Stimulated activated naive B cell treated with anti-CD40 and anti-IgM and Interleukin-4, amounts not matched to agents 10 μg/mL and 1 μg/mL and 100 μg/mL, for 72 hours (primary cell): Measurements from ENCODE around the gene EPRS1.
A peak's percentile ranks its signal among the peaks of the same experiment; 100 is the strongest.
"Not testable (repeated sequence)": the region's sequence is repeated elsewhere in the genome, so short reads cannot be mapped to it uniquely, and the experiment has no call there.

ENCODE experiments used
- ATAC-seq, 2 donors: fragments of 150-1000 bp; cut with Tn5 transposase; replicated peaks; 2 replicates each; pipeline ENCODE4 v1.10.0; 2021; ENCODE audit warnings: moderate library complexity in 1 of 2
- DNase-seq: peaks from one replicate; pipeline ENCODE4 v3.0.0; 2021
- H3K27ac Mint-ChIP-seq: one replicate; pipeline ENCODE4 v1.8.0; 2022; ENCODE audit warnings: mild to moderate bottlenecking, mixed read lengths
- H3K27me3 Mint-ChIP-seq, 2 donors: one replicate each; pipeline ENCODE4 v1.8.0; 2022; ENCODE audit warnings: mixed read lengths in 2 of 2
- H3K36me3 Mint-ChIP-seq, 2 donors: one replicate each; pipeline ENCODE4 v1.8.0; 2022; ENCODE audit warnings: mixed read lengths in 2 of 2, mild to moderate bottlenecking in 1 of 2
- H3K4me1 Mint-ChIP-seq, 2 donors: one replicate each; pipeline ENCODE4 v1.8.0; 2022; ENCODE audit warnings: mixed read lengths in 2 of 2, mild to moderate bottlenecking in 1 of 2
- H3K4me3 Mint-ChIP-seq, 2 donors: one replicate each; pipeline ENCODE4 v1.8.0; 2022; ENCODE audit warnings: mild to moderate bottlenecking in 2 of 2, mixed read lengths in 2 of 2, moderate library complexity in 1 of 2
- H3K9me3 Mint-ChIP-seq, 2 donors: one replicate each; pipeline ENCODE4 v1.8.0; 2022; ENCODE audit warnings: mixed read lengths in 2 of 2, mild to moderate bottlenecking in 1 of 2

Gene EPRS1

DNA sequence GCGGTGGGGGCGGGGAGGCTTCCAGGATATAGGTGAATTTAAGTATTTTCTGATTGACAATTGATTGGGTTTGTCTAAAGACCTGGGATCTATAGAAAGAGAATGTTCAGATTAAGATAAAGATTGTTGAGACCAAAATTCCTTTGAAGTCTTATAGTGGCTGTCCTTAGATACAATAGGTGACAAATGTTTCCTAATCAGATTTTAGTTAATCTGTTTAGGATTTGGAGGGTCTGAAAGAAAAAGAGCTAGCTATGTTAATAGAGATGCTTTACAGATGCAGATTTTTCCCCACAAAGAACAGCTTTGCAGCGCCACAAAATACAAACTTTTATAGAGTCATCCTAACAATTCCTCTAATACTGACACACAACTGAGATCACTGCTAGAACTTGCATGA is 14.6 kb upstream of the EPRS1 start:
- no peak for ATAC-seq
- Mint-ChIP-seq H3K27me3 (no peaks in the 10 kb centered on the region), H3K36me3 (peaks cover 18 to 37% of the 10 kb centered on the region in 2 donors)

DNA sequence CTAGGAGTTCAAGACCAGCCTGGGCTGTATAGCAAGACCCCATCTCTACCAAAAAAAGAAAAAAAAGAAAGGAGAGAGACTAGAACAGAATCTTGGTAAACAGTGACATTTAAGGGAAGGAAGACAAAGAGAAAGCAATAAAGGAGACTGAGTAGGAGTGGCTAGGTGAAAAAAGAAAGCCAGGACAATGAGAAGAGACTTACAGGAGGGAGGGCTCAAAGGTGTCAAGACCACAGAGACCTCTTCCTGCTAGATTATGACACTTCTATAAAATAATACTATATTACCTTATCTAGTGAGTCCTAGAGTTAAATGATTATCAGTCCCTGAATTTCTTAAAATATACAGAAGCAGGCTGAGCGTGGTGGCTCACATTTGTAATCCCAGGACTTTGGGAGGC is 10.1 kb upstream of the EPRS1 start:
- no peak overlapping the region for H3K4me3 Mint-ChIP-seq
- DNase-seq, result no peak
- H3K9me3 Mint-ChIP-seq, result no peaks in the 10 kb centered on the region
- H3K36me3 Mint-ChIP-seq, result peaks cover 9 to 23% of the 10 kb centered on the region in 2 donors
- ATAC-seq, result no peak
- no peak overlapping the region for H3K27ac Mint-ChIP-seq
- H3K27me3 Mint-ChIP-seq, result no peaks in the 10 kb centered on the region
- no peaks in the 10 kb centered on the region for H3K4me1 Mint-ChIP-seq

More for the DNA sequence above, 14.6 kb upstream of the EPRS1 start:
- DNase-seq, result no peak
- H3K27ac Mint-ChIP-seq, result no peak overlapping the region
- no peaks in the 10 kb centered on the region for H3K4me1 Mint-ChIP-seq
- H3K9me3 Mint-ChIP-seq, result no peaks in the 10 kb centered on the region
- no peak overlapping the region for H3K4me3 Mint-ChIP-seq

DNA sequence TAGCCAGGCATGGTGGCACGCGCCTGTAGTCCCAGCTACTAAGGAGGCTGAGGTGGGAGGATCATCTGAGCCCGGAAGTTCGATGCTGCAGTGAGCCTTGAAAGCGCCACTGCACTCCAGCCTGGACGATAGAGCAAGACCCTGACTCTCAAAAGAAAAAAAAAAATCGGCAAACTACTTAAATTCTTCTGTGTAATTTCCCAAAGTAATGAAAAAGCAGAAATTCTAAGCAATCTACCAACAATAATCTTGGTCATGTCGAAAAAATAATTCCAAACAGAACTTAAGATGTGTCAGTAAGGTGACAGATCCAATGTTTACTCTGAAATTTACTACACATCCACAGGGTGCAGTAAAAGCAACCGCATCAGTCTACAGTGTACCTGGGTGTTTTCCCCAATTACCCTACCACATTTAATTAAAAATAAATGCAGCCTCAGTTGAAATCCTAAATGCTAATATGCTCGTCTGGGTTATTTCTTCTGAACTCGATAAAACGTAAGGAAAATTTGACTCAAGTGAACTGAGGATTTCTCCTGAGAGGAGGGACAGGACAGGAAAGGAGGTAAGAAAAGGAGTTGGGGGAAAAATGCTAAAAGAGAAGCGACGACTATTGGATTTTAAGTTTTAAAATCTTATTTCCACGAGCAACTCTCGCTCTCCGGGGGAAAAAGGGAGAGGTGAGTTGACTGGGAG is 801 bp downstream of the EPRS1 start:
- peak overlapping the region; percentile 94 for H3K27ac Mint-ChIP-seq
- H3K4me1 Mint-ChIP-seq, result peaks cover 11 to 31% of the 10 kb centered on the region in 2 donors
- H3K4me3 Mint-ChIP-seq, result peak overlapping the region; percentile 90 to 94
- DNase-seq (no peak), ATAC-seq (peak; percentile 24 to 48)
- H3K27me3 Mint-ChIP-seq, result no peaks in the 10 kb centered on the region
- no peaks in the 10 kb centered on the region for H3K9me3 Mint-ChIP-seq
- H3K36me3 Mint-ChIP-seq, result peaks cover 4 to 14% of the 10 kb centered on the region in 2 donors

DNA sequence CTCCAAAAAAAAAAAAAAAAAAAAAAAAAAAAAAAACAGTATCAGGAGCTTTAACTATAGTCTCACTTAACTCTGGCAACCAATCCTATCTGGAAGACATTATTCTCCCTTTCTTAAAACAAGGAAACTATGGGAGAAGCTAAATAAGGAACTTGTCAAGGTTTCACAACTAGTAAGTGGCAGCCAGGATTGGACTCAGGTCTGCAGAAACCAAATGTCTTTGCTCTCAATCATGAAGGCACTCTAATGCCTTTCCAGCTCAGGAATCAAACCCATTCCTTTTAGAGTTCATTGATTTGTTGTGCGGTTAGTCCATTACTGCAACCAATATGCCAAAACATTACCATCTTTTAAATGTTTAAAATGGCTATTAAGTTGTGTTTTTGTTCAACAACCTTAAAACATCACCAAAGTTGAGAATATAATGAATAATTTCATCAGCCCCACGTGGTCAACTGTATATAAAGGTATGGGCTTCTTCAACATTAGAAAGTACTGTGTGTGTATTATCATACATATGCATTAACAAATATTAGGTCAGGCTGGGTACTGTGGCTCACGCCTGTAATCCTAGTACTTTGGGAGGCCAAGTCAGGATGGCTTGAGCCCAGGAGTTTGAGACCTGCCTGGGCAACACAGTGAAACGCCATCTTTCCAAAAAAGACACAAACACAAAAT is 1.5 kb downstream of the EPRS1 start:
- peak overlapping the region; percentile 94 for H3K27ac Mint-ChIP-seq
- peaks cover 4 to 14% of the 10 kb centered on the region in 2 donors for H3K36me3 Mint-ChIP-seq
- peak overlapping the region; percentile 90 to 94 for H3K4me3 Mint-ChIP-seq
- no peaks in the 10 kb centered on the region for H3K9me3 Mint-ChIP-seq
- peaks cover 11 to 31% of the 10 kb centered on the region in 2 donors for H3K4me1 Mint-ChIP-seq
- H3K27me3 Mint-ChIP-seq, result no peaks in the 10 kb centered on the region
- ATAC-seq (no peak), DNase-seq (no peak)

DNA sequence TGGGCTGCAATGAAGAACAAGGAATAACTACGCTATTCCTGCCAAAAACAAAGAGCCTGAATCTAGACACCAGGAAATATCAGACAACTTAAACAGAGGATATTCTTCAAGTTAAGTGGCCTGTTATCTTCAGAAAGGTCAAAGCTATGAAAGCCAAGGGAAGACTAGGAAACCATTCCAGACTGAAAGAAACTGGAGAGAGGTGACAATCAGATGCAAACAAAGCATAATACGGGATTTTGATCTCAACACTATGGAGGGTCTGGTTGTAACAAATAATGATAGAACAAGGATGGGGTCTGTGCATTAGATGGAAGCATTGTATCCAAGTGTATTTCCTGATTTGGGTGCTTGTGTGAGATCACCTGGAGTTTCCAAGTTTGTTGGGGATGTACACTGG is 2.7 kb downstream of the EPRS1 start:
- no peaks in the 10 kb centered on the region for H3K27me3 Mint-ChIP-seq
- peaks cover 13 to 33% of the 10 kb centered on the region in 2 donors for H3K4me1 Mint-ChIP-seq
- H3K4me3 Mint-ChIP-seq, result no peak overlapping the region
- H3K27ac Mint-ChIP-seq, result no peak overlapping the region
- DNase-seq (no peak), ATAC-seq (no peak)
- H3K9me3 Mint-ChIP-seq, result no peaks in the 10 kb centered on the region
- peaks cover 4 to 19% of the 10 kb centered on the region in 2 donors for H3K36me3 Mint-ChIP-seq

DNA sequence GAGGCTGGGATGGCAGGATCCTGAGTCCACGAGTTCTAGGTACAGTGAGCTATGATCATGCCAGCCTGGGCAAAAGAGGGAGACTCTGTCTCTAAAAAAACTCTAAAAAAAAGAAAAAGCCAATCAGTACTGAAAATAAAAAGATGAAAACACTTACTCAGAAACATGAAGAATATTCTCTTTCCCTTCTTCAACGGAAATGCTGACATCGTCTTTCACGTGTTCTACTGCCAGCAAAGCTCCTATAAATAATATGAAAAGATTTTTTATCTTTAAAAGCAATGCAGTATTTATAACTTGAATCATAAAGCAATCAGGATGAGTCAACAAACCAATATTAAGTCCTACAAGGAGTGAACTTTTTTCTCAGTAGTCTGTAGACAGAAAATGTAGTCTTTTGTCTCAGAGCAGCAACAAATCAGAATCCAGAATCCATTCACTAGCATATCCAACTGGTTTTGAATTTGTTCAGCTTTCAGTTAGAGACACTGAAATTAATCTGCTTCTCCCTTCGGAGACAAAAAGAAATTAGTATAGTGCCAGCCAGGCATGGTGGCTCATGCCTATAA is 6.2 kb downstream of the EPRS1 start:
- Mint-ChIP-seq H3K27me3 (no peaks in the 10 kb centered on the region), H3K4me1 (peaks cover 20 to 37% of the 10 kb centered on the region in 2 donors), H3K27ac (no peak overlapping the region), H3K36me3 (peaks cover 18 to 35% of the 10 kb centered on the region in 2 donors), H3K4me3 (no peak overlapping the region), H3K9me3 (no peaks in the 10 kb centered on the region)
- DNase-seq, result no peak
- no peak for ATAC-seq

DNA sequence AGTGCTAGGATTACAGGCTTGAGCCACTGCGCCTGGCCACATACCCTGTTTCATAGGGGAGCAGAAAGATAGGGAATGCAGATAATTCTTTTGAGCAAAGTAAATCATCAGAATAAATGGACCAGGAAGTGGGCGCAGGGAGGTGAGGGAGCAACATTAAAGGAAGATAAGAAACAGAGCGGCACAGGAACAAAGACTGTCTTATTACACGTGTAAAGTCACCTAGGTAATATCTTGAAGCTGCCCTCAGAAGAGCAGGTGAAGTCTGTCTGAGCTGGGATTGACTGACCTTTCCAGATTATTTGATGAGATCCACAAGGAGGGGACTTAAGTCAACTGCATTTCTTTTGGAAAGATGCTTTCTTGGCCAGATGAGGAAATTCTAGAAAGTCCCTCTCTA is 7.7 kb downstream of the EPRS1 start:
- Mint-ChIP-seq H3K27ac (peak overlapping the region; percentile 93), H3K4me1 (peaks cover 18 to 31% of the 10 kb centered on the region in 2 donors), H3K36me3 (peaks cover 18 to 36% of the 10 kb centered on the region in 2 donors), H3K27me3 (no peaks in the 10 kb centered on the region), H3K9me3 (no peaks in the 10 kb centered on the region), H3K4me3 (no peak overlapping the region)
- ATAC-seq, result no peak
- no peak for DNase-seq

DNA sequence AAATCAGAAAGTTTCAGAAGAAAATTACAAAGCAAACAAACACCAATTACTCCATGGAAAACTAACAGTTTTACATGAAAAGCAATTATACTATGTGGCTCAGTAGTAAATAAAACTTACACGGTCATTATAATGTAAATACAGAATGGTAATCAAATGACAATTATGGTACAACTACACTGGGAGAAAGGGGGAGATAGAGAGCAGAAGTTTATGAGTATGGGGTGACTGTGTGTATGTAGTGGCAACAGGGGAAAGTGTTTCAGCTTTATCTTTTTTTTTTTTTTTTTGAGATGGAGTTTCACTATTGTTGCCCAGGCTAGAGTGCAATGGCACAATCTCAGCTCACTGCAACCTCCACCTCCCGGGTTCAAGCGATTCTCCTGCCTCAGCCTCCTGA is 8.5 kb downstream of the EPRS1 start:
- Mint-ChIP-seq H3K36me3 (peaks cover 21 to 37% of the 10 kb centered on the region in 2 donors), H3K4me1 (peaks cover 13 to 26% of the 10 kb centered on the region in 2 donors)
- H3K27ac Mint-ChIP-seq, ATAC-seq, H3K4me3 Mint-ChIP-seq, H3K27me3 Mint-ChIP-seq, DNase-seq, H3K9me3 Mint-ChIP-seq: not testable (repeated sequence)

DNA sequence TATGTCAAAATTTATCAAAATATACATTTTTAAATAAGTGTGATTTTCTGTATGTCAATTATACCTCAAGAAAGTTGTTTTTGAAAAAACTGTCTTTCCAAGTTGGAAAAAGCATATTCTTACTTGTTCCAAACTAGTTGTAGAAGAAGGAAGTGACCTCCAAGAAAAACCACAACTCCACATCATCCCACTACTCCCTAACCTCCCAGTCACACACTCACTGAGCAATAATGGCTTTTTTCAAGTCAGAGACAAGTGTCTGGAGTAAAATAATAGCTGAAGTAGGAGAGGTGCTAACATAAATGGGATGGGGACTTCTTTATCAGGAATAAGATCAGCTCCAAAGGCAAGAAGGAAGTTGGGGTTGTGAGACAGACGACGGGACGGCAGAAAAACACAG is 13.4 kb downstream of the EPRS1 start:
- H3K27me3 Mint-ChIP-seq, result no peaks in the 10 kb centered on the region
- H3K27ac Mint-ChIP-seq, result no peak overlapping the region

DNA sequence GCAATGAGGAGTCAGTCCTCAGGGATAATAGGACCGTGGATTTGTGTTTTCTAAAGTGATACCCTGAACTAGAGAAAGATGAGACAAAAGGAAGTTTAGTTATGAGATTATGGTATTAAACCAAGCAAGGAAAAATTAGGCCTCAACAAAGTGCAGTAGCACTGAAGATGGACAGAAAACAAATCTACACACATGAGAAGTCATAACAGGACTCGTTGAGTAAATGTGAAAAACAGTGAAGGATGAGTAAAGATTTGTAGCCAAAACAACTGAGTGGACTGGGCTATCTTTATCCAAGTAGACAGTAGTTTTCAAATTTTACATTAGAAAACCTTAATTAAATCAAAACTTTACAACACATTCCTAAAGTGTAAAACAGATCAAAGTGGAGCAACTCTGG is 15.0 kb downstream of the EPRS1 start:
- ATAC-seq, result no peak
- DNase-seq, result no peak
- Mint-ChIP-seq H3K9me3 (no peaks in the 10 kb centered on the region), H3K27me3 (no peaks in the 10 kb centered on the region), H3K36me3 (peaks cover 23 to 41% of the 10 kb centered on the region in 2 donors), H3K4me1 (peaks cover 3% of the 10 kb centered on the region in 2 donors), H3K4me3 (no peak overlapping the region), H3K27ac (no peak overlapping the region)

More for the DNA sequence above, 13.4 kb downstream of the EPRS1 start:
- Mint-ChIP-seq H3K9me3 (no peaks in the 10 kb centered on the region), H3K36me3 (peaks cover 28 to 46% of the 10 kb centered on the region in 2 donors), H3K4me1 (peaks cover 7% of the 10 kb centered on the region in 2 donors), H3K4me3 (no peak overlapping the region)
- DNase-seq (no peak), ATAC-seq (no peak)

DNA sequence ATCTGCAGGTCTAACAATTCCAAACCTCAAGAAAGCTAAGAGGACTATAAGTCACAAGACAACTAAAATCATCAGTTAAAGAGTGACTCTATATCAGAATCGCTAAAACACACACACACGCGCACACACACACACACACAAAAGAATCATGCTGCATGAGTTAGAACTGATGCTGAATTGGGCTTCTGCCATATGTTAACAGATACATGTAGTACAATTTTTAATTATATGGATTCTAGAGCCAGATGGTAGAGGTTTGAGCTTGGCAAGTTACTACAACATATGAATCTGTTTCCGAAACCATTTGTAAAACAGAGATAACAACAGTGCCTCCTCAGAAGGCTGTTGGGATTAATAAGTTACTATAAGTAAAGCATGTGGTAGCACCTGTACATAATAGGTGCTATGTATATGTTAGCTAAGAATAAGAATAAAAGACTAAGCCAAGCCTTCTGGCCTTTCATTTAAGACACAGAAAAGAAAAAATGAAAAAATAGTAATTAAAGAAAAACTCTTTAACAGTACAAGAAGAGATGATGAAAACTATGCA is 17.9 kb downstream of the EPRS1 start:
- no peaks in the 10 kb centered on the region for H3K9me3 Mint-ChIP-seq
- H3K4me1 Mint-ChIP-seq, result no peaks in the 10 kb centered on the region
- ATAC-seq, result no peak
- no peak for DNase-seq
- H3K36me3 Mint-ChIP-seq, result peaks cover 28 to 49% of the 10 kb centered on the region in 2 donors
- no peaks in the 10 kb centered on the region for H3K27me3 Mint-ChIP-seq
- H3K27ac Mint-ChIP-seq, result no peak overlapping the region
- no peak overlapping the region for H3K4me3 Mint-ChIP-seq

DNA sequence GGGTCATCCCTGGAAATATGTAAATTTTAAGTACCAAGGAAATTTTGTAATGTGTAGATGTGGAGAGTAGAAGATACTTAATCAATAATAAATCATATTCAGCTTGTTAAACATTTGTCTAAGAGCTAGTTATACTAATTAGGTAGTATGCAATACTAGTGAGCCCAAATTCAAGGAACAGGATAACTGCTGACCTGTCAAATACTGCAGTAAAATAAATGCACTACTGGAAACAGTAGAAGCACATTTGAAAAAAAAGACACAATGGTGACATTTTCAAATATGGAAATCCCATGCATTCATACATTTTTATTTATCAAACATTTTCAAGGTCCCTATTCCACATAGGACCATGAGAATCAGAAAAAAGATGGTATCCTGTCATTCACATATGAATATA is 27.2 kb downstream of the EPRS1 start:
- ATAC-seq (no peak), DNase-seq (no peak)
- H3K4me3 Mint-ChIP-seq, result no peak overlapping the region
- H3K27ac Mint-ChIP-seq, result no peak overlapping the region
- H3K9me3 Mint-ChIP-seq, result no peaks in the 10 kb centered on the region
- peaks cover 42 to 56% of the 10 kb centered on the region in 2 donors for H3K36me3 Mint-ChIP-seq
- H3K4me1 Mint-ChIP-seq, result peaks cover 0 to 4% of the 10 kb centered on the region in 2 donors
- no peaks in the 10 kb centered on the region for H3K27me3 Mint-ChIP-seq

DNA sequence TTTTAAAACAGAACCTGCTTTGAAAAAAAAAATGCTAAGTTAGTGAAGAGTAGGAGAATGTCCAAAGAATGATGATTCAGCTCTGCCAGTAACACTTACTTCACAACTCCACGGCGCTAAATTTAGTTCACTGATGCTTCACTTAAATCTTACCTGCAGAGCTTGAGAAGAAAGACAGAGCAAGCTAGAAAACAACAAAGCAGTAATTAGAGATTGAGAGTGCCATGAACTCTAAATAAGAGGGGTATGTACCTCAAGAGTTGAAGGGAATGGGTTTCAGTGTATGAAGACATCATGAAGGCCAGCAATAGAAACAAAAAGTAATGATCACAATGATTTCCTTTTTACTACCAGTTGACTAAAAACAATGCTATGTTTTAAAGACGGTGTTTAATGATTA is 32.8 kb downstream of the EPRS1 start:
- H3K4me3 Mint-ChIP-seq, result no peak overlapping the region
- H3K4me1 Mint-ChIP-seq, result peaks cover 1 to 5% of the 10 kb centered on the region in 2 donors
- no peaks in the 10 kb centered on the region for H3K9me3 Mint-ChIP-seq
- H3K36me3 Mint-ChIP-seq, result peaks cover 45 to 54% of the 10 kb centered on the region in 2 donors
- H3K27ac Mint-ChIP-seq, result no peak overlapping the region
- no peak for ATAC-seq
- no peak for DNase-seq
- H3K27me3 Mint-ChIP-seq, result no peaks in the 10 kb centered on the region

DNA sequence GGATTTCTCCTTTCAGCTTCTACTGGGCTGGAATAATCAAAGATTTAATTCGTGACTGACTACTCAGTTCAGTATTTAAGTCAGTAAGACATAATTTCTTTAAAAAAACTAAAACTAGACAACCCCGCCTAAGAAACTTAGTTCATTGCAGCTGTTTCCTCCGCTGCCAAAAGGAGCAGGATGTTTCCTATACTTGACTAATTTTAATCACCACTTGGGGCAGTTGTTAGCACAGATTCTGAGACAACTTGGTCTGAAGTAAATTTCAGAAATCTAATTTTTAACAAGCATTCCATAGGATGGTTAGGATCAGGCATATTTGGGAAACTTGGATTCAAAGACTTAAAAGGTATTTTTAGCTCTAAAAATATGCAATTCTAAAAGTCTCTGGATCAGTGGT is 34.0 kb downstream of the EPRS1 start:
- no peak overlapping the region for H3K4me3 Mint-ChIP-seq
- no peaks in the 10 kb centered on the region for H3K27me3 Mint-ChIP-seq
- DNase-seq (no peak), ATAC-seq (no peak)
- H3K9me3 Mint-ChIP-seq, result no peaks in the 10 kb centered on the region
- peaks cover 49 to 59% of the 10 kb centered on the region in 2 donors for H3K36me3 Mint-ChIP-seq
- H3K27ac Mint-ChIP-seq, result no peak overlapping the region
- H3K4me1 Mint-ChIP-seq, result peaks cover 1 to 5% of the 10 kb centered on the region in 2 donors
